ENCODE data around the gene PIK3R2.
"Not testable (repeated sequence)": the region's sequence is repeated elsewhere in the genome, so short reads cannot be mapped to it uniquely, and the experiment has no call there.

DNA sequence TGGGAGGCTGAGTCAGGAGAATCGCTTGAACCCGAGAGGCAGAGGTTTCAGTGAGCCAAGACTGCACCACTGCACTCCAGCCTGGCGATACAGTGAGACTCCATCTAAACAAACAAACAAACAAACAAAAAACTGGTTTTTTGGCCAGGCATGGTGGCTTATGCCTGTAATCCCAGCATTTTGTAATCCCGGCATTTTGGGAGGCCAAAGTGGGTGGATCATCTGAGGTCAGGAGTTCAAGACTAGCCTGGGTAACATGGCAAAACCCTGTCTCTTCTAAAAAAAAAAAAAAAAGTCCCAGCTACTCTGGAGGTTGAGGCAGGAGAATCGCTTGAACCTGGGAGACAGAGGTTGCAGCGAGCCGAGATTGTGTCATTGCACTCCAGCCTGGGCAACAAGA, 47.7 kb upstream of the PIK3R2 start:
- TF ChIP-seq MYC (CRISPR knock-in tag; IDR thresholded peaks at IDR 0.05; ENCODE audit: borderline replicate concordance); EP300 (IDR thresholded peaks at IDR 0.05; ENCODE audit: low read depth in 2 of 2, low read length in 2 of 2); EP300 (CRISPR knock-in tag; IDR thresholded peaks at IDR 0.05; ENCODE audit: borderline replicate concordance); NCOA5 (CRISPR knock-in tag; IDR thresholded peaks at IDR 0.05); POLR2A (IDR thresholded peaks at IDR 0.05; ENCODE audit: insufficient read depth in 1 of 2, low read depth in 2 of 2, low read length in 2 of 2); SMAD1 (CRISPR knock-in tag; IDR thresholded peaks at IDR 0.05; ENCODE audit: borderline replicate concordance, low read depth); EZH2 (conservative IDR thresholded peaks at IDR 0.05; ENCODE audit: low read depth, low read length); CTCF (CRISPR knock-in tag; IDR thresholded peaks at IDR 0.05); TBL1XR1 (IDR thresholded peaks at IDR 0.05; ENCODE audit: borderline replicate concordance, low read length, partially characterized antibody); ZSCAN31 (CRISPR knock-in tag; IDR thresholded peaks at IDR 0.05; ENCODE audit: low read depth); FOXJ3 (CRISPR knock-in tag; IDR thresholded peaks at IDR 0.05; ENCODE audit: borderline replicate concordance); CBFB (CRISPR knock-in tag; IDR thresholded peaks at IDR 0.05); ZNF660 (CRISPR knock-in tag; IDR thresholded peaks at IDR 0.05; ENCODE audit: borderline replicate concordance, low read depth); BRF2 (CRISPR knock-in tag; IDR thresholded peaks at IDR 0.05); NRL (CRISPR knock-in tag; IDR thresholded peaks at IDR 0.05; ENCODE audit: borderline replicate concordance): not testable (repeated sequence)
